NCI-H128 (cell line): ENCODE data around the gene CLTCL1.
"Not testable (repeated sequence)": the region's sequence is repeated elsewhere in the genome, so short reads cannot be mapped to it uniquely, and the experiment has no call there.

Source experiments
- DNase-seq: peaks from one replicate; lab custom pipeline; 2025; ENCODE audit not compliant: unreplicated experiment; lab: John Stamatoyannopoulos, UW

Gene CLTCL1

GRCh38 chr22:19220867-19221266 lies 70.7 kb downstream of the CLTCL1 start:
- DNase-seq: no peak

- DNase-seq: no peak
Observed at GRCh38 chr22:19218541-19219233, 72.8 kb downstream of the CLTCL1 start.

- DNase-seq: no peak
Observed at GRCh38 chr22:19216579-19216978, 74.9 kb downstream of the CLTCL1 start.

- no peak for DNase-seq
Observed at GRCh38 chr22:19215360-19215759, 76.2 kb downstream of the CLTCL1 start.

- DNase-seq: no peak
Observed at GRCh38 chr22:19214078-19214473, 77.4 kb downstream of the CLTCL1 start.

GRCh38 chr22:19213442-19214077 lies 78.0 kb downstream of the CLTCL1 start:
- DNase-seq: no peak

GRCh38 chr22:19213001-19213400 lies 78.5 kb downstream of the CLTCL1 start:
- DNase-seq: no peak

GRCh38 chr22:19212302-19212870 lies 79.1 kb downstream of the CLTCL1 start:
- no peak for DNase-seq

- DNase-seq: no peak
Observed at GRCh38 chr22:19210188-19210587, 81.3 kb downstream of the CLTCL1 start.

- DNase-seq: no peak
Observed at GRCh38 chr22:19208287-19208847, 83.2 kb downstream of the CLTCL1 start.

- no peak for DNase-seq
Observed at GRCh38 chr22:19207884-19208283, 83.6 kb downstream of the CLTCL1 start.

GRCh38 chr22:19207401-19207808 lies 84.1 kb downstream of the CLTCL1 start:
- no peak for DNase-seq

- DNase-seq: no peak
Observed at GRCh38 chr22:19206287-19206686, 85.2 kb downstream of the CLTCL1 start.

- no peak for DNase-seq
Observed at GRCh38 chr22:19204640-19205039, 86.9 kb downstream of the CLTCL1 start.

- no peak for DNase-seq
Observed at GRCh38 chr22:19203834-19204233, 87.7 kb downstream of the CLTCL1 start.

- not testable (repeated sequence) for DNase-seq
Observed at GRCh38 chr22:19202799-19203186, 88.7 kb downstream of the CLTCL1 start.

- no peak for DNase-seq
Observed at GRCh38 chr22:19201869-19202798, 89.4 kb downstream of the CLTCL1 start.

GRCh38 chr22:19201130-19201868 lies 90.2 kb downstream of the CLTCL1 start:
- DNase-seq: no peak

- DNase-seq: no peak
Observed at GRCh38 chr22:19199479-19199878, 92.0 kb downstream of the CLTCL1 start.
